ENCODE measurements around the gene NEB. TPM values are rescaled to one million over a fixed set of nuclear protein-coding genes. Genes with fewer than 3 reads are reported as not detected.
"Not testable (repeated sequence)": the region's sequence is repeated elsewhere in the genome, so short reads cannot be mapped to it uniquely, and the experiment has no call there.

Gene NEB
- polyA plus RNA-seq, 1 donor from 2014 or later = 1.4 TPM

GRCh38 chr2:151704480-151704961 is 29.8 kb downstream of the NEB start:
- H3K9me3 Mint-ChIP-seq, H3K4me1 Mint-ChIP-seq, H3K27me3 Mint-ChIP-seq, H3K27ac Mint-ChIP-seq, H3K36me3 Mint-ChIP-seq, H3K4me3 Mint-ChIP-seq: not testable (repeated sequence)

- H3K27me3 Mint-ChIP-seq, H3K9me3 Mint-ChIP-seq, H3K4me3 Mint-ChIP-seq, H3K4me1 Mint-ChIP-seq, H3K27ac Mint-ChIP-seq, H3K36me3 Mint-ChIP-seq: not testable (repeated sequence)
Observed at GRCh38 chr2:151698134-151698533, 36.1 kb downstream of the NEB start.

GRCh38 chr2:151695778-151696177 is 38.5 kb downstream of the NEB start:
- Mint-ChIP-seq H3K27ac (peak overlapping the region in 1 of 3 donors; percentile 34), H3K27me3 (no peaks in the 10 kb centered on the region), H3K36me3 (peaks cover 1% of the 10 kb centered on the region), H3K4me3 (peak overlapping the region in 1 of 4 donors; percentile 57), H3K9me3 (no peaks in the 10 kb centered on the region), H3K4me1 (peaks cover 0 to 2% (median 0%) of the 10 kb centered on the region in 3 donors)

GRCh38 chr2:151691631-151692030 is 42.6 kb downstream of the NEB start:
- Mint-ChIP-seq H3K36me3 (peaks cover 3% of the 10 kb centered on the region), H3K27me3 (no peaks in the 10 kb centered on the region)

GRCh38 chr2:151688719-151689118 is 45.6 kb downstream of the NEB start:
- Mint-ChIP-seq H3K27me3 (no peaks in the 10 kb centered on the region), H3K36me3 (peaks cover 3% of the 10 kb centered on the region), H3K4me3 (no peak overlapping the region), H3K9me3 (no peaks in the 10 kb centered on the region), H3K4me1 (peaks cover 0 to 2% (median 0%) of the 10 kb centered on the region in 3 donors), H3K27ac (no peak overlapping the region)

More at GRCh38 chr2:151691631-151692030, 42.6 kb downstream of the NEB start:
- Mint-ChIP-seq H3K4me3 (no peak overlapping the region), H3K9me3 (no peaks in the 10 kb centered on the region), H3K4me1 (peaks cover 0 to 2% (median 0%) of the 10 kb centered on the region in 3 donors), H3K27ac (no peak overlapping the region)

- Mint-ChIP-seq H3K27me3 (no peaks in the 10 kb centered on the region), H3K27ac (no peak overlapping the region), H3K4me1 (no peaks in the 10 kb centered on the region), H3K36me3 (no peaks in the 10 kb centered on the region), H3K9me3 (no peaks in the 10 kb centered on the region), H3K4me3 (no peak overlapping the region)
Observed at GRCh38 chr2:151682459-151683003, 51.7 kb downstream of the NEB start.

GRCh38 chr2:151681051-151681450 is 53.2 kb downstream of the NEB start:
- no peaks in the 10 kb centered on the region for H3K27me3 Mint-ChIP-seq
- no peak overlapping the region for H3K27ac Mint-ChIP-seq
- H3K9me3 Mint-ChIP-seq = no peaks in the 10 kb centered on the region
- no peak overlapping the region for H3K4me3 Mint-ChIP-seq
- H3K36me3 Mint-ChIP-seq = no peaks in the 10 kb centered on the region
- H3K4me1 Mint-ChIP-seq = no peaks in the 10 kb centered on the region

- Mint-ChIP-seq H3K9me3 (no peaks in the 10 kb centered on the region), H3K4me3 (no peak overlapping the region), H3K27me3 (no peaks in the 10 kb centered on the region), H3K36me3 (no peaks in the 10 kb centered on the region), H3K27ac (no peak overlapping the region), H3K4me1 (peaks cover 2 to 5% (median 4%) of the 10 kb centered on the region in 3 donors)
Observed at GRCh38 chr2:151679994-151680393, 54.3 kb downstream of the NEB start.

GRCh38 chr2:151678849-151679248 is 55.4 kb downstream of the NEB start:
- Mint-ChIP-seq H3K27ac (no peak overlapping the region), H3K4me3 (no peak overlapping the region), H3K9me3 (no peaks in the 10 kb centered on the region), H3K4me1 (peaks cover 2 to 5% (median 4%) of the 10 kb centered on the region in 3 donors), H3K36me3 (no peaks in the 10 kb centered on the region), H3K27me3 (no peaks in the 10 kb centered on the region)

GRCh38 chr2:151673016-151673415 is 61.3 kb downstream of the NEB start:
- no peak overlapping the region for H3K27ac Mint-ChIP-seq
- no peaks in the 10 kb centered on the region for H3K9me3 Mint-ChIP-seq
- H3K27me3 Mint-ChIP-seq = no peaks in the 10 kb centered on the region
- H3K36me3 Mint-ChIP-seq = peaks cover 7% of the 10 kb centered on the region
- H3K4me1 Mint-ChIP-seq = peaks cover 13 to 22% (median 14%) of the 10 kb centered on the region in 3 donors
- no peak overlapping the region for H3K4me3 Mint-ChIP-seq

GRCh38 chr2:151672277-151672676 is 62.0 kb downstream of the NEB start:
- Mint-ChIP-seq H3K27ac (no peak overlapping the region), H3K4me1 (peaks cover 13 to 22% (median 14%) of the 10 kb centered on the region in 3 donors), H3K9me3 (no peaks in the 10 kb centered on the region), H3K36me3 (peaks cover 8% of the 10 kb centered on the region), H3K27me3 (no peaks in the 10 kb centered on the region), H3K4me3 (no peak overlapping the region)

GRCh38 chr2:151670846-151671597 is 63.3 kb downstream of the NEB start:
- H3K4me3 Mint-ChIP-seq = peak overlapping the region in 1 of 4 donors; percentile 18
- H3K9me3 Mint-ChIP-seq = no peaks in the 10 kb centered on the region
- peaks cover 8% of the 10 kb centered on the region for H3K36me3 Mint-ChIP-seq

GRCh38 chr2:151670346-151670745 is 63.9 kb downstream of the NEB start:
- H3K36me3 Mint-ChIP-seq = peaks cover 8% of the 10 kb centered on the region
- H3K9me3 Mint-ChIP-seq = no peaks in the 10 kb centered on the region
- H3K27ac Mint-ChIP-seq = no peak overlapping the region
- no peak overlapping the region for H3K4me3 Mint-ChIP-seq
- H3K4me1 Mint-ChIP-seq = peaks cover 9 to 17% (median 12%) of the 10 kb centered on the region in 3 donors
- H3K27me3 Mint-ChIP-seq = no peaks in the 10 kb centered on the region

More at GRCh38 chr2:151670846-151671597, 63.3 kb downstream of the NEB start:
- no peak overlapping the region for H3K27ac Mint-ChIP-seq
- H3K27me3 Mint-ChIP-seq = no peaks in the 10 kb centered on the region
- peaks cover 13 to 22% (median 14%) of the 10 kb centered on the region in 3 donors for H3K4me1 Mint-ChIP-seq

GRCh38 chr2:151669585-151670081 is 64.6 kb downstream of the NEB start:
- Mint-ChIP-seq H3K9me3 (no peaks in the 10 kb centered on the region), H3K4me1 (peaks cover 13 to 19% (median 15%) of the 10 kb centered on the region in 3 donors), H3K36me3 (peaks cover 8% of the 10 kb centered on the region), H3K27ac (peak overlapping the region in 1 of 3 donors; percentile 6), H3K4me3 (no peak overlapping the region), H3K27me3 (no peaks in the 10 kb centered on the region)

GRCh38 chr2:151668737-151669136 is 65.5 kb downstream of the NEB start:
- Mint-ChIP-seq H3K36me3 (peaks cover 8% of the 10 kb centered on the region), H3K4me1 (peaks cover 19 to 24% (median 20%) of the 10 kb centered on the region in 3 donors), H3K9me3 (no peaks in the 10 kb centered on the region), H3K27ac (no peak overlapping the region), H3K27me3 (no peaks in the 10 kb centered on the region), H3K4me3 (no peak overlapping the region)
